ENCODE data around the gene BCL7B. TPM values are rescaled to one million over a fixed set of nuclear protein-coding genes. Genes with fewer than 3 reads are reported as not detected.

Gene BCL7B
- 34.0 TPM for total RNA-seq (ENCODE audit: unreplicated experiment)
- long read RNA-seq, transcript BCL7B-201 (6 exons, 1,975 nt): major isoform, 18 of 31 reads
- long read RNA-seq, transcript BCL7B-210 (6 exons, 1,638 nt): minor isoform, 6 of 31 reads
- long read RNA-seq, partial matches to known transcripts: 1 of 31 reads
- long read RNA-seq, other reads (novel, unspliced or antisense): 2 of 31 reads

DNA sequence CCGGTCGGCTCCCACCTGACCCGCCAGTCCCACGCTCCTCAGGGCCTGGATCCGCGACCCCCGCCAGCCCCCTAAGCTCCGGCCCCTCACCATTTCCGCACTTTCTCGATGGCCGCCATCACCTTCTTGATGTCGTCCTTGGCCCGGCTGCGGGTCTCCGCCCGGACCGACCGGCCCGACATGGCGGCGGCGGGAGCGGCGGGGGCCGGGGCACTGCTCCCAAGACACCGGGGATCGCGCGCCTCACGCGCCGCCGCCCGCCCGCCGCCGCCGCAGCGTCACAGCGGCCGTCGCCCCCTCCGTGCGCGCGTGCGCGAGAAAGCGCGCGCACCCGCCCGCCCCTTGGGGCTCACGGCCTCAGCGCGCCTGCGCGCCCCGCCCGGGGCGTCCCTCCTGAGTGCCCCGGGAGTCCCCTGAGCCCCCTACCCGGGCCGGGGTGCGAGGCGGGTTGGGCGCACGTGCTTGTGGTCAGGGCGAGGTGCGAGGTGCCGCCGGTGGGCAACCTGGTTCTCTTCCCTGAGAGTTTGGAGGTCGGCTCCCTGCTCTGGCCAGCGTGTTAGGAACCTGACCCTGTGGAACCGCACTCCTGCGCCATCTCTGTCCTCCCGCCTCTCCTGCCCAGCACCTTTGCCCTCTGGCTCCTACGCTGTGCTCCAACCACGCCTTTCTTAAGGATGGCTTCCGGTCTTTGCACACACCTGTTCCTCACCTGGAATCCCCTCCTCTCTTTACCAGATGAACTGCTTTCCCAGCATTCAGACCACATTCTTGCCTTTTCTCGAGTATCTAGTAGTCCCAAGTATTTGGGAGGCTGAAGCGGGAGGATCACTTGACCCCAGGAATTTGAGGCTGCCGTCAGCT is at the start of gene BCL7B:
Gene BCL7B, minus strand, starts transcription at position 294 of the 861 bp plus-strand sequence. Its CDS starts 112 bp downstream, at position 182.
- TF ChIP-seq, protein P1, sequence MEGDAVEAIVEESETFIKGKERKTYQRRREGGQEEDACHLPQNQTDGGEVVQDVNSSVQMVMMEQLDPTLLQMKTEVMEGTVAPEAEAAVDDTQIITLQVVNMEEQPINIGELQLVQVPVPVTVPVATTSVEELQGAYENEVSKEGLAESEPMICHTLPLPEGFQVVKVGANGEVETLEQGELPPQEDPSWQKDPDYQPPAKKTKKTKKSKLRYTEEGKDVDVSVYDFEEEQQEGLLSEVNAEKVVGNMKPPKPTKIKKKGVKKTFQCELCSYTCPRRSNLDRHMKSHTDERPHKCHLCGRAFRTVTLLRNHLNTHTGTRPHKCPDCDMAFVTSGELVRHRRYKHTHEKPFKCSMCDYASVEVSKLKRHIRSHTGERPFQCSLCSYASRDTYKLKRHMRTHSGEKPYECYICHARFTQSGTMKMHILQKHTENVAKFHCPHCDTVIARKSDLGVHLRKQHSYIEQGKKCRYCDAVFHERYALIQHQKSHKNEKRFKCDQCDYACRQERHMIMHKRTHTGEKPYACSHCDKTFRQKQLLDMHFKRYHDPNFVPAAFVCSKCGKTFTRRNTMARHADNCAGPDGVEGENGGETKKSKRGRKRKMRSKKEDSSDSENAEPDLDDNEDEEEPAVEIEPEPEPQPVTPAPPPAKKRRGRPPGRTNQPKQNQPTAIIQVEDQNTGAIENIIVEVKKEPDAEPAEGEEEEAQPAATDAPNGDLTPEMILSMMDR (IDR thresholded peaks at IDR 0.05; ENCODE audit: partially characterized antibody, unreplicated experiment): no peak
- H3K9me3 Mint-ChIP-seq (ENCODE audit: unreplicated experiment): peaks cover 7% of the 10 kb centered on the region
- peak; percentile 69 for DNase-seq
- peaks cover 5% of the 10 kb centered on the region for H3K27me3 Mint-ChIP-seq (ENCODE audit: unreplicated experiment)
- peak within 1 kb of the TSS; percentile 96 for H3K4me3 Mint-ChIP-seq (ENCODE audit: unreplicated experiment)
- H3K4me1 Mint-ChIP-seq (ENCODE audit: low read depth, unreplicated experiment): peaks cover 12% of the 10 kb centered on the region
- H3K36me3 Mint-ChIP-seq (ENCODE audit: unreplicated experiment): peaks cover 8% of the 10 kb centered on the region
- H3K27ac Mint-ChIP-seq (ENCODE audit: unreplicated experiment): peak within 1 kb of the TSS; percentile 95

DNA sequence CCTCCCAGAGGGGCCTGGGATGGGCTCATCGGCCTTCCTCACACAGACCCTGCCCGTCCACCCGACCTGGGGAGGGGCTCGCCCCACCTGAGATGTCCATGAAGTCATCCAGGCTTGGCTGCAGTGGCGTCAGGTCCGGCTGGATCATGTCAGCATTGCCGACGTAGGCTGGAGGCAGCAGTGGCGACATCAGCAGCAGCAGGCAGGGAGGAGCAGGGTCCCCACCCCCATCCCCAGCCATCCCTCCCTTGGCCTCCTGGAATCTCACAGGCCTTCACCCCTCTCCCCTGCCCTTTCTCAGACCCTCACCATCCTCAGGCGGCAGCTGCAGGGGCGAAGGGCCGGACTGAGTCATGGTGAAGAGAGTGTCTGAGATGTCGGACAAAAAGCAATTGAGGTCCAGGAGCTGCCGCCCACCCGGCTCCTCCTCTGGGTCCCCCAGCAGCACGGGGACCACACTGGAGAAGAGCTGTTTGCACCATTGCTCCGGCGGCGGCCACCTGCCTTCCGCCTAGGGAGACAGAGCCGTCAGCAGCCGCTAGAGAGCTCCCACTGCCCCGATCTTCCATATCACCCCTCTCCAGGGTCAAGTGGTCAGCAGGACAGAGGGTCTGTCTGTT is 48.2 kb upstream of the BCL7B start:
- DNase-seq: no peak
- Mint-ChIP-seq H3K9me3 (ENCODE audit: unreplicated experiment) (no peaks in the 10 kb centered on the region), H3K27ac (ENCODE audit: unreplicated experiment) (no peak overlapping the region), H3K36me3 (ENCODE audit: unreplicated experiment) (no peaks in the 10 kb centered on the region), H3K4me3 (ENCODE audit: unreplicated experiment) (no peak overlapping the region), H3K27me3 (ENCODE audit: unreplicated experiment) (peaks cover 11% of the 10 kb centered on the region), H3K4me1 (ENCODE audit: low read depth, unreplicated experiment) (no peaks in the 10 kb centered on the region)
- TF ChIP-seq, protein P1 (IDR thresholded peaks at IDR 0.05; ENCODE audit: partially characterized antibody, unreplicated experiment): no peak

DNA sequence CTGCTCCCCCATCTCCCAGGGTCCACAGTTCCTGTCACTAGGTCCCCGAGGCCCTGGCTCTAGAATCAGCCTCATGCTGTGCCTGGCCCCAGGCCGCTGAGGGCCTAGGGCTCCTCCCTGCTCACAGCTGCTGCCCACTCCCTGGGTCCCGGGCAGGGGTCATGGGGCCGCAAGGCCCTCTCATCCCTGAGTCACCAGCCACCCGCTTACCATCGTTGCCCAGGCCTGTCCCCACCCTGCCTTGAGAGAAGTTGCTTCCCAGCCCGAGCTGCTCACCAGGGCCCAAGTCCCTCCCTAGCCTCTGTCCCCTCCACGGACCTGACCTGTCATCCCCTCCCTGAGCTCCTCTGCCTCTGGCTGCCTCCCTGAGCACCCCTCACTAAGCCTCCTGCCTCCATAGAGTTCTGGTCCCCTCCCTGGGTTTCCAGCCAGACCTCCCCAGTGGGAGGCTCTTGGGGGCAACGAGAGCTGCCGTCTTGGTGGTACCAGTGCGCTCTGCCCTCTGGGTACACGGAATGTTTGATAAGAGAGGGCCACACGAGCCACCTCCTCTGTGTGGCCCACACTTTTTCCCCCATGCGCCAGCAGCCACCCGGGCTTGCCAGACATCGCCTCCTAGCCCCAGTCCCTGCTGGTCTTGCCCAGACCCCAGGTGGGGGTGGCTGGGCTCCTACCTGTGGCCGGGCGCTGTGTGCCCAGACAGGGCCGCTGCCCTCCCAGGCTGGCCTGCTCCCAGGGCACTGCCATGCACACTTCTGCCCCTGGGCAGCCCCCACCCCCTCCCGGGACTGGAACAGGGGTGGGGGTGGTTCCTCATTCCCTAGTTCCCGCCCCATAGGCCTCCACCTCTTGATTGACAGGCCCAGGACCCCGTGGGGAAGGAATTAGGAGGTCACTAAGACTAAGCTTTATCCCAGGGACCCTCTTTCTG is 45.5 kb upstream of the BCL7B start:
- Mint-ChIP-seq H3K27ac (ENCODE audit: unreplicated experiment) (no peak overlapping the region), H3K4me1 (ENCODE audit: low read depth, unreplicated experiment) (peaks cover 5% of the 10 kb centered on the region), H3K4me3 (ENCODE audit: unreplicated experiment) (no peak overlapping the region), H3K9me3 (ENCODE audit: unreplicated experiment) (peaks cover 2% of the 10 kb centered on the region), H3K27me3 (ENCODE audit: unreplicated experiment) (peaks cover 9% of the 10 kb centered on the region), H3K36me3 (ENCODE audit: unreplicated experiment) (peaks cover 4% of the 10 kb centered on the region)
- no peak for DNase-seq
- TF ChIP-seq, protein P1 (IDR thresholded peaks at IDR 0.05; ENCODE audit: partially characterized antibody, unreplicated experiment): no peak

DNA sequence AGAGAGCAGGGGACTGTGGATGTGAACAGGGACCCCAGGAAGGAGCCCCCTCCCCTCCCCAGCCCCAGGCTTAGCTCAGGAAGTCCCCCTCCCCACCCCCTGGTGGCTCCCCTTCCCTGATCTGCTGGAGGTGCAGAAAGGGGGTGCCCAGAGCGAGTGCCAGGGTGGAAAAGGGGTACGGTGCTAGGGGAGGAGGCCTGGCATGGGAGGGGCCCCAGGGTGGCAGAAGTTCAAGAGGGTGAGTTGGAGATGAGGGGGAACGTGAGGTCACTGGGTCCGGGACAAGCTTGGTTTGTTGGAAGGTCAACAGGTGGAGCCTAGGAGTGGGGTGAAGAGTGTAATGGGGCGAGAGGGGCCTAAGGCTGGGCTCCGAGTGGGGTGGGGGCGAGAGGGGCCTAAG is 42.4 kb upstream of the BCL7B start:
- TF ChIP-seq, protein P1 (IDR thresholded peaks at IDR 0.05; ENCODE audit: partially characterized antibody, unreplicated experiment): no peak
- Mint-ChIP-seq H3K27me3 (ENCODE audit: unreplicated experiment) (peaks cover 8% of the 10 kb centered on the region), H3K4me3 (ENCODE audit: unreplicated experiment) (no peak overlapping the region), H3K27ac (ENCODE audit: unreplicated experiment) (no peak overlapping the region), H3K4me1 (ENCODE audit: low read depth, unreplicated experiment) (peaks cover 7% of the 10 kb centered on the region), H3K9me3 (ENCODE audit: unreplicated experiment) (peaks cover 4% of the 10 kb centered on the region), H3K36me3 (ENCODE audit: unreplicated experiment) (peaks cover 7% of the 10 kb centered on the region)
- no peak for DNase-seq
